ENCODE results near the gene THEMIS.

THEMIS gene

GRCh38 chr6:127718694-127719093, 182.2 kb downstream of the THEMIS start:
- H2AFZ ChIP-seq (ENCODE audit: low read depth, low read length): no peak overlapping the region
- no peak overlapping the region for H3K27ac ChIP-seq (ENCODE audit: low read length)
- H3K9ac ChIP-seq (ENCODE audit: low read depth, low read length): no peak overlapping the region
- 0 out of 2 replicates have a peak, but pooled peaks cover 2% of the 10 kb centered on the region for H3K36me3 ChIP-seq (ENCODE audit: insufficient read depth, low read length)
- H3K4me2 ChIP-seq (ENCODE audit: insufficient read depth, low read length): no peak overlapping the region
- no peaks in the 10 kb centered on the region for H3K27me3 ChIP-seq (ENCODE audit: insufficient read depth, low read length, poor library complexity)
- H3K79me2 ChIP-seq (ENCODE audit: insufficient read depth, low read length): no peaks in the 10 kb centered on the region
- ATAC-seq (ENCODE audit: insufficient read depth, low read depth): no peak
- no peak for TF ChIP-seq EZH2 (IDR thresholded peaks at IDR 0.05; ENCODE audit: borderline replicate concordance, low read depth, low read length, severe bottlenecking)
- TF ChIP-seq CTCF (IDR thresholded peaks at IDR 0.05; ENCODE audit: borderline replicate concordance, extremely low read depth, low read length, poor library complexity, severe bottlenecking): no peak
- H3K9me3 ChIP-seq (ENCODE audit: insufficient read depth, low read length, severe bottlenecking): no peaks in the 10 kb centered on the region
- no peak for DNase-seq
- H3K4me1 ChIP-seq (ENCODE audit: insufficient read depth, low read length): no peaks in the 10 kb centered on the region
- H3K4me3 ChIP-seq (ENCODE audit: low read depth in 1 of 2, low read length in 2 of 2): no peak overlapping the region
- no peaks in the 10 kb centered on the region for H4K20me1 ChIP-seq (ENCODE audit: insufficient read depth, low read length)

GRCh38 chr6:127717384-127717783, 183.5 kb downstream of the THEMIS start:
- H3K79me2 ChIP-seq (ENCODE audit: insufficient read depth, low read length): no peaks in the 10 kb centered on the region
- TF ChIP-seq EZH2 (IDR thresholded peaks at IDR 0.05; ENCODE audit: borderline replicate concordance, low read depth, low read length, severe bottlenecking) (no peak), CTCF (IDR thresholded peaks at IDR 0.05; ENCODE audit: borderline replicate concordance, extremely low read depth, low read length, poor library complexity, severe bottlenecking) (no peak)
- H3K36me3 ChIP-seq (ENCODE audit: insufficient read depth, low read length): 0 out of 2 replicates have a peak, but pooled peaks cover 3% of the 10 kb centered on the region
- no peaks in the 10 kb centered on the region for H3K9me3 ChIP-seq (ENCODE audit: insufficient read depth, low read length, severe bottlenecking)
- no peaks in the 10 kb centered on the region for H3K27me3 ChIP-seq (ENCODE audit: insufficient read depth, low read length, poor library complexity)
- H2AFZ ChIP-seq (ENCODE audit: low read depth, low read length): no peak overlapping the region
- H3K27ac ChIP-seq (ENCODE audit: low read length): no peak overlapping the region
- no peak overlapping the region for H3K4me3 ChIP-seq (ENCODE audit: low read depth in 1 of 2, low read length in 2 of 2)
- H3K4me1 ChIP-seq (ENCODE audit: insufficient read depth, low read length): no peaks in the 10 kb centered on the region
- DNase-seq (no peak), ATAC-seq (ENCODE audit: insufficient read depth, low read depth) (no peak)
- H3K9ac ChIP-seq (ENCODE audit: low read depth, low read length): no peak overlapping the region
- no peaks in the 10 kb centered on the region for H4K20me1 ChIP-seq (ENCODE audit: insufficient read depth, low read length)
- no peak overlapping the region for H3K4me2 ChIP-seq (ENCODE audit: insufficient read depth, low read length)

GRCh38 chr6:127716465-127716864, 184.4 kb downstream of the THEMIS start:
- H3K4me1 ChIP-seq (ENCODE audit: insufficient read depth, low read length): no peaks in the 10 kb centered on the region
- H3K27ac ChIP-seq (ENCODE audit: low read length): no peak overlapping the region
- H3K27me3 ChIP-seq (ENCODE audit: insufficient read depth, low read length, poor library complexity): no peaks in the 10 kb centered on the region
- no peak overlapping the region for H3K4me3 ChIP-seq (ENCODE audit: low read depth in 1 of 2, low read length in 2 of 2)
- H3K79me2 ChIP-seq (ENCODE audit: insufficient read depth, low read length): no peaks in the 10 kb centered on the region
- no peaks in the 10 kb centered on the region for H4K20me1 ChIP-seq (ENCODE audit: insufficient read depth, low read length)
- 0 out of 2 replicates have a peak, but pooled peaks cover 3% of the 10 kb centered on the region for H3K36me3 ChIP-seq (ENCODE audit: insufficient read depth, low read length)
- ATAC-seq (ENCODE audit: insufficient read depth, low read depth): no peak
- H3K9ac ChIP-seq (ENCODE audit: low read depth, low read length): no peak overlapping the region
- DNase-seq: no peak
- no peaks in the 10 kb centered on the region for H3K9me3 ChIP-seq (ENCODE audit: insufficient read depth, low read length, severe bottlenecking)
- TF ChIP-seq CTCF (IDR thresholded peaks at IDR 0.05; ENCODE audit: borderline replicate concordance, extremely low read depth, low read length, poor library complexity, severe bottlenecking): no peak
- TF ChIP-seq EZH2 (IDR thresholded peaks at IDR 0.05; ENCODE audit: borderline replicate concordance, low read depth, low read length, severe bottlenecking): no peak
- H3K4me2 ChIP-seq (ENCODE audit: insufficient read depth, low read length): no peak overlapping the region
- no peak overlapping the region for H2AFZ ChIP-seq (ENCODE audit: low read depth, low read length)

- Histone ChIP-seq H3K4me2 (ENCODE audit: insufficient read depth, low read length) (no peak overlapping the region), H3K27me3 (ENCODE audit: insufficient read depth, low read length, poor library complexity) (no peaks in the 10 kb centered on the region), H3K27ac (ENCODE audit: low read length) (no peak overlapping the region), H3K79me2 (ENCODE audit: insufficient read depth, low read length) (no peaks in the 10 kb centered on the region), H3K9ac (ENCODE audit: low read depth, low read length) (no peak overlapping the region), H4K20me1 (ENCODE audit: insufficient read depth, low read length) (no peaks in the 10 kb centered on the region), H3K4me3 (ENCODE audit: low read depth in 1 of 2, low read length in 2 of 2) (no peak overlapping the region), H3K36me3 (ENCODE audit: insufficient read depth, low read length) (0 out of 2 replicates have a peak, but pooled peaks cover 3% of the 10 kb centered on the region), H2AFZ (ENCODE audit: low read depth, low read length) (no peak overlapping the region), H3K4me1 (ENCODE audit: insufficient read depth, low read length) (no peaks in the 10 kb centered on the region), H3K9me3 (ENCODE audit: insufficient read depth, low read length, severe bottlenecking) (no peaks in the 10 kb centered on the region)
- TF ChIP-seq CTCF (IDR thresholded peaks at IDR 0.05; ENCODE audit: borderline replicate concordance, extremely low read depth, low read length, poor library complexity, severe bottlenecking) (no peak), EZH2 (IDR thresholded peaks at IDR 0.05; ENCODE audit: borderline replicate concordance, low read depth, low read length, severe bottlenecking) (no peak)
- DNase-seq: no peak
- no peak for ATAC-seq (ENCODE audit: insufficient read depth, low read depth)
Observed at GRCh38 chr6:127710668-127711067, 190.2 kb downstream of the THEMIS start.

All from DND-41 (cell line).